PFSK-1 (cell line): ENCODE measurements around the gene COX4I2.

Source experiments
- FOXP2 ChIP-seq: optimal IDR thresholded peaks from 2 replicates; pipeline ENCODE3; 2011; ENCODE audit warnings: borderline replicate concordance, control low read depth, inconsistent platforms; ENCODE audit not compliant: insufficient read depth; ENCODE audit errors: extremely low read length, extremely low read depth
- POLR2AphosphoS5 ChIP-seq: IDR thresholded peaks from 2 replicates; pipeline ENCODE4 v1.6.1; 2012; ENCODE audit warnings: low read depth, mild to moderate bottlenecking, control low read depth, low read length, moderate library complexity
- REST ChIP-seq, 2 experiments: IDR thresholded peaks; 2 replicates each; pipeline versions ENCODE4 v1.6.1 to v1.8.0; 2011 to 2012; ENCODE audit warnings: low read depth in 2 of 2, low read length in 2 of 2, control low read depth in 1 of 2, inconsistent platforms in 1 of 2, mild to moderate bottlenecking in 1 of 2, moderate library complexity in 1 of 2; ENCODE audit not compliant: insufficient read depth in 1 of 2
- SIN3A ChIP-seq: IDR thresholded peaks from 2 replicates; pipeline ENCODE4 v1.6.1; 2012; ENCODE audit warnings: mild to moderate bottlenecking, low read length, moderate library complexity, borderline replicate concordance; ENCODE audit not compliant: insufficient read depth
- TAF1 ChIP-seq: IDR thresholded peaks from 2 replicates; pipeline ENCODE4 v1.6.1; 2012; ENCODE audit warnings: low read length, control low read depth, borderline replicate concordance; ENCODE audit not compliant: insufficient read depth

The COX4I2 gene

DNA sequence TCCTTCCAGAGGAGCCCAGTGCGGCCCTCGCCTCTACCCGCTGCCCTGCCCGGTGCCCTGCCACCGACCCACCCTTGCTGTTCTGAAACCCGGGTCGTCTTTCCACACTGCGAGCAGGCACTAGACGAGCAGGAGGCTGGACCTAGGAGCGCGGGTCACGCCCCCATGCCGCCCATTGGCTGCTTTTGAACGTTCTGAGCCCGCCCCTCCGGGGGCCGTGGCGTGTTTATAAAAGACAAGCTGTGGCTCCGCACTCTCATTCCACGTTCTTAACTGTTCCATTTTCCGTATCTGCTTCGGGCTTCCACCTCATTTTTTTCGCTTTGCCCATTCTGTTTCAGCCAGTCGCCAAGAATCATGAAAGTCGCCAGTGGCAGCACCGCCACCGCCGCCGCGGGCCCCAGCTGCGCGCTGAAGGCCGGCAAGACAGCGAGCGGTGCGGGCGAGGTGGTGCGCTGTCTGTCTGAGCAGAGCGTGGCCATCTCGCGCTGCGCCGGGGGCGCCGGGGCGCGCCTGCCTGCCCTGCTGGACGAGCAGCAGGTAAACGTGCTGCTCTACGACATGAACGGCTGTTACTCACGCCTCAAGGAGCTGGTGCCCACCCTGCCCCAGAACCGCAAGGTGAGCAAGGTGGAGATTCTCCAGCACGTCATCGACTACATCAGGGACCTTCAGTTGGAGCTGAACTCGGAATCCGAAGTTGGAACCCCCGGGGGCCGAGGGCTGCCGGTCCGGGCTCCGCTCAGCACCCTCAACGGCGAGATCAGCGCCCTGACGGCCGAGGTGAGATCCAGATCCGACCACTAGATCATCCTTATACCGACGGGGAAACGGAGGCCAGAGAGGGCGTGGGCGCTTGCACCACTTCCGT, 32.4 kb upstream of the COX4I2 start, which contains the start of gene ID1:
Gene ID1 (plus strand): TSS at position 259 of the 871 bp plus-strand sequence. CDS start 99 bp downstream, at position 358.
- TF ChIP-seq FOXP2 (no peak), SIN3A (peak; percentile 89), REST (IDR thresholded peaks at IDR 0.05; ENCODE audit: insufficient read depth in 1 of 2, low read depth in 2 of 2, low read length in 2 of 2) (peak in 1 of 2 experiments; percentile 75; a peak in 2 of 4 replicates), POLR2AphosphoS5 (peak; percentile 99), TAF1 (peak; percentile 100)

- TF ChIP-seq FOXP2 (no peak), POLR2AphosphoS5 (no peak), SIN3A (no peak), TAF1 (no peak)
Observed at GRCh38 chr20:31605902-31606803, 31.6 kb upstream of the COX4I2 start.

GRCh38 chr20:31606804-31607639, 30.7 kb upstream of the COX4I2 start:
- TF ChIP-seq TAF1, result no peak
- no peak for TF ChIP-seq REST (IDR thresholded peaks at IDR 0.05; ENCODE audit: insufficient read depth in 1 of 2, low read depth in 2 of 2, low read length in 2 of 2)
- no peak for TF ChIP-seq FOXP2
- peak; percentile 93 for TF ChIP-seq POLR2AphosphoS5
- TF ChIP-seq SIN3A, result peak; percentile 99

DNA sequence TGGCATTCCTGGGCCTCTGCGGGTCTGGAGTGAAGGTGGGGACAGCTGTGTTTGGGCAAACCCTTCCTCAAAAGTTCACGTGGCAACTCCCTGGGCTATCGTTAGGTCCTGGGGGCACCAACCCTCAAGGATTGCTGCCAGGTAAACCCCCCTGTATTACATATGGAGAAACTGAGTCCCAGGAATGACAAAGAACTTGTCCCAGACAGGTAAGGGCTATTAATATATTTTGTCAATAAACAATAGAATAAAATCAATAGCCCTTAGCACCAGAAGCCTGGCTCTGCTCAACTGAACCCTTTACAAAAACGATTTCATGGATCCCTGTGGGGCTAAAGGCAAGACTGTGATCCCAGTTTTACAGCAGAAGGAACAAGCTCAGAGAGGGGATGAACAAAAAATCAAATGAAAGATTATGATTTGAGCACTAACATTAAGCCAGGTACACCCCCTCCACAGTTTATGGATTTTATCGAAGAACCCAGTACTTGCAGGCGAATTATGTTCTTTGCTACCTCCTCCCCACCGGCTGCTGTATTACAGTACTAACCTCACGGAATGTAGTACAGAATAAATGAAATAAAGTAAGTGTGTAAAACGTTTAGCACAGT, 30.0 kb upstream of the COX4I2 start:
- TF ChIP-seq POLR2AphosphoS5 (no peak; the same call in 1 of the 2 replicates), FOXP2 (no peak), TAF1 (no peak; the same call in 1 of the 2 replicates), SIN3A (no peak), REST (IDR thresholded peaks at IDR 0.05; ENCODE audit: insufficient read depth in 1 of 2, low read depth in 2 of 2, low read length in 2 of 2) (no peak)
